ENCODE measurements around the gene FXYD1. TPM values are rescaled to one million over a fixed set of nuclear protein-coding genes. Genes with fewer than 3 reads are reported as not detected.
"Not testable (repeated sequence)": the region's sequence is repeated elsewhere in the genome, so short reads cannot be mapped to it uniquely, and the experiment has no call there.

Gene FXYD1
- total and polyA plus RNA-seq, 2 donors, result 3.2 to 17.1 TPM

DNA sequence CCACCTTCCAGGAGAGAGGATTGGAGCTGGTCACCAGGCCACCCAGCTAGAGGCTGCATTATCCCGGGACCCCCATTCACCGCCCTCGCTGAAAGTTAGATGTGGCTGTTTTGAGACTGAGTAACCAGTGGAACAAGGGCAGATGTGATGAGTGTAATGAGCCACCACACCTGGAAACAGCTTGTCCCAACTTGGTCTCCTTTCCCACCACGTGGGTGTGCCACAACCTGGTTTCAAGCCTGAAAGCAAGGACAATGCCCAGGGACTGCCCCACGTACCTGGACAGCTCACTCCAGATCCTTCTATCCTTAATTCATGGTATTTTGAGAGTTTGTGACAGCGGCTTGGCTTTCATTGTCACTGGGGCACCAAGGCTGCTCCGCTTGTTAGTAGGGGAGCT, 10.8 kb upstream of the FXYD1 start:
- H3K27ac ChIP-seq (ENCODE audit: low read depth in 1 of 2, low read length in 1 of 2), result no peak overlapping the region

DNA sequence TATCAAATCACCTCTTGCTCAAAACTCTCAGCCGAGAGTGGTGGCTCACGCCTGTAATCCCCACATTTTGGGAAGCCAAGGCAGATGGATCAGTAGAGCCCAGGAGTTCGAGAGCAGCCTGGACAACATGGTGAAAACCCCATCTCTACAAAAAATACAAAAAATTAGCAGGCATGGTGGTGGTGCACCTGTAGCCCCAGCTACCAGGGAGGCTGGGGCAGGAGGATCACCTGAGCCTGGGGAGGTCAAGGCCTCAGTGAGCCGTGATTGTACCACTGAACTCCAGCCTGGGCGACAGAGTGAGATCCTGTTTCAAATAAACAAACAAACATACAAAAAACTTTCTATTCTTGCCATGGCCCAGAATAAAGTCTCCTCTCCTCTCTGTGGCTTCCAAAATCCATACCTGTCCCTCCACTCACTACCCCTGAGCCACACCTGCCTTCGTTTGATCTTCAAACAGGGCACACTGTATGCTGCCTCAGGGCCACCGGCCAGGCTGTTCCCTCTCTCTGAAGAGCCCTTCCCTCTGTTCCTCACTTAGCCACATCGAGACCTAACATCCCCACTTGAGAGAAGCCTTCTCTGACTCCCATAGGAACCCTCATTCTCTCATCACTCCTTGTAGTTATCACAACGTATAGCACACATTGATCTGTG, 10.1 kb upstream of the FXYD1 start:
- H3K4me3 ChIP-seq (ENCODE audit: low read length in 2 of 2), result no peak overlapping the region
- H3K9me3 ChIP-seq (ENCODE audit: control insufficient read depth in 2 of 2, insufficient read depth in 1 of 2, low read length in 1 of 2), result peaks cover 0 to 3% of the 10 kb centered on the region in 2 donors
- no peak overlapping the region for H3K27ac ChIP-seq (ENCODE audit: low read depth in 1 of 2, low read length in 1 of 2)
- H3K4me1 ChIP-seq (ENCODE audit: control insufficient read depth in 2 of 2, insufficient read depth in 2 of 2, low read length in 2 of 2), result peaks cover 0 to 10% of the 10 kb centered on the region in 2 donors
- WGBS, result 96% methylated on average over 9 of the region's 9 CpGs
- no peak for DNase-seq (ENCODE audit: low read depth in 6 of 9, low spot score in 9 of 9)
- H3K27me3 ChIP-seq (ENCODE audit: control insufficient read depth in 2 of 2, insufficient read depth in 1 of 2, low read length in 1 of 2), result peaks cover 0 to 2% of the 10 kb centered on the region in 2 donors
- H3K36me3 ChIP-seq (ENCODE audit: control insufficient read depth in 2 of 2, insufficient read depth in 2 of 2, low read length in 1 of 2), result no peaks in the 10 kb centered on the region

More for the DNA sequence above, 10.8 kb upstream of the FXYD1 start:
- 87% methylated on average over 7 of the region's 7 CpGs for whole genome bisulfite sequencing
- Histone ChIP-seq H3K27me3 (ENCODE audit: control insufficient read depth in 2 of 2, insufficient read depth in 1 of 2, low read length in 1 of 2) (peaks cover 0 to 2% of the 10 kb centered on the region in 2 donors), H3K4me1 (ENCODE audit: control insufficient read depth in 2 of 2, insufficient read depth in 2 of 2, low read length in 2 of 2) (peaks cover 0 to 11% of the 10 kb centered on the region in 2 donors), H3K36me3 (ENCODE audit: control insufficient read depth in 2 of 2, insufficient read depth in 2 of 2, low read length in 1 of 2) (no peaks in the 10 kb centered on the region), H3K9me3 (ENCODE audit: control insufficient read depth in 2 of 2, insufficient read depth in 1 of 2, low read length in 1 of 2) (peaks cover 0 to 3% of the 10 kb centered on the region in 2 donors), H3K4me3 (ENCODE audit: low read length in 2 of 2) (no peak overlapping the region)
- DNase-seq (ENCODE audit: low read depth in 6 of 9, low spot score in 9 of 9), result no peak

DNA sequence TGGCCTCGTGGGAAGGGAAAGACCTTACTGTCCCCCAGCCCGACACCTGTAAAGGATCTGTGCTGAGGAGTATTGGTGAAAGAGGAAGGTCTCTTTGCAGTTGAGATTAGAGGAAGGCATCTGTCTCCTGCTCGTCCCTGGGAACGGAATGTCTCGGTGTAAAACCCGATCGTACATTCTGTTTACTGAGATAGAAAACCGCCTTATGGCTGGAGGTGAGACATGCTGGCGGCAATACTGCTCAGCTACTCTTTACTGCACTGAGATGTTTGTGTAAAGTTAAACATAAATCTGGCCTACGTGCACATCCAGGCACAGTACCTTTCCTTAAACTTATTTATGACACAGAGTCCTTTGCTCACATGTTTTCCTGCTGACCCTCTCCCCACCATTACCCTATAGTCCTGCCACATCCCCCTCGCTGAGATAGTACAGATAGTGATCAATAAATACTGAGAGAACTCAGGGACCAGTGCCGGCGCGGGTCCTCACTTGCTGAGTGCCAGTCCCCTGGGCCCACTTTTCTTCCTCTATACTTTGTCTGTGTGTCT, 8.8 kb upstream of the FXYD1 start:
- not testable (repeated sequence) for DNase-seq (ENCODE audit: low read depth in 6 of 9, low spot score in 9 of 9); H3K27ac ChIP-seq (ENCODE audit: low read depth in 1 of 2, low read length in 1 of 2); H3K4me1 ChIP-seq (ENCODE audit: control insufficient read depth in 2 of 2, insufficient read depth in 2 of 2, low read length in 2 of 2); H3K4me3 ChIP-seq (ENCODE audit: low read length in 2 of 2); H3K9me3 ChIP-seq (ENCODE audit: control insufficient read depth in 2 of 2, insufficient read depth in 1 of 2, low read length in 1 of 2); H3K36me3 ChIP-seq (ENCODE audit: control insufficient read depth in 2 of 2, insufficient read depth in 2 of 2, low read length in 1 of 2); H3K27me3 ChIP-seq (ENCODE audit: control insufficient read depth in 2 of 2, insufficient read depth in 1 of 2, low read length in 1 of 2)
- WGBS, result 82% methylated on average over 14 of the region's 14 CpGs

DNA sequence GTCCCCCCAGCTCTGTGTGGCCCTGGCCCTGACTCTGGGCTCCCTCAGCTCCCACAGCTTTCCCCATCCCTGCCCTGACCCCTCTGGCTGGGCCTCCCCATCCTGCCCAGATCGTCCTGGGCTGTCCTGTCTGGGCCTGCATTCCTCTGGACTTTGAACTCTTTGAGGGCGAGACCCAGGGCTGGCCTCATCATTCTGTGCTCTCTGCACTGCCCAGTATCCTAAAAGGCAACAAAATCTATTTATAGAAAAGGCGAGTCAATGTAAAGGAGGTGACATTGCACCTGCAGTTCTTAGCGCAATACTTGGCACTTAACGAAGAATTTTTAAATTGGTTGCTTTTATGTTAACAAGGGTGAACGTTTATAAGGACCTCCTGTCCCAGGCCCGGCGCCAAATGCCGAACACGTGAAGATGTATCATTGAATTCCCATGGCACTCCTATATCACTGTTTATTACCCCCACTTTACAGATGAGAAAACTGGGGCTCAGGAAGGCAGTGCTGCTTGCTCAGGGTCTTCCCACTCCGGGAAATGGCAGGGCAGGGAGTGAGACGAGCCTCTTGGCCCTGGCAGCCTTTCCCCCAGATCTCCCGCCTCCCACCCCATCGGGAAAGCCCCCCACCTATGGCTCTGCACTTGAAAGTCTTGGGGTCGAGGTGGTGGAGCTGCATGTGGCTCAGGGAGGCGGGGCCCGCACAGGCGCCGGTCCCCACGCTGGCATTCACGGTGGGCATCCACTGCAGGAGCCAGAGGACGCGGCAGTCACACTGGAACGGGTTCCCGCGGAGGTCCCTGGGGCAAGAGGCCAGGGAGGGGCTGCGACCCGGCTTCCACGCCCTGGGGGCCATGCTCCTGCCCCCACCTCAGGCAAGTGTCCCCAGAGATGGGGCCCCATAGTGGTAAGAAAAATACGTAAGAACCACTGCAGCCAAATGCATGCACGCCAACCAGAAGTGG, 7.6 kb upstream of the FXYD1 start:
- DNase-seq (ENCODE audit: low read depth in 6 of 9, low spot score in 9 of 9), result no peak
- peaks cover 0 to 3% of the 10 kb centered on the region in 2 donors for H3K4me1 ChIP-seq (ENCODE audit: control insufficient read depth in 2 of 2, insufficient read depth in 2 of 2, low read length in 2 of 2)
- 94% methylated on average over 31 of the region's 31 CpGs for WGBS
- H3K36me3 ChIP-seq (ENCODE audit: control insufficient read depth in 2 of 2, insufficient read depth in 2 of 2, low read length in 1 of 2), result no peaks in the 10 kb centered on the region
- H3K4me3 ChIP-seq (ENCODE audit: low read length in 2 of 2), result no peak overlapping the region
- no peak overlapping the region for H3K27ac ChIP-seq (ENCODE audit: low read depth in 1 of 2, low read length in 1 of 2)
- H3K9me3 ChIP-seq (ENCODE audit: control insufficient read depth in 2 of 2, insufficient read depth in 1 of 2, low read length in 1 of 2), result no peaks in the 10 kb centered on the region
- H3K27me3 ChIP-seq (ENCODE audit: control insufficient read depth in 2 of 2, insufficient read depth in 1 of 2, low read length in 1 of 2), result peaks cover 0 to 3% of the 10 kb centered on the region in 2 donors

DNA sequence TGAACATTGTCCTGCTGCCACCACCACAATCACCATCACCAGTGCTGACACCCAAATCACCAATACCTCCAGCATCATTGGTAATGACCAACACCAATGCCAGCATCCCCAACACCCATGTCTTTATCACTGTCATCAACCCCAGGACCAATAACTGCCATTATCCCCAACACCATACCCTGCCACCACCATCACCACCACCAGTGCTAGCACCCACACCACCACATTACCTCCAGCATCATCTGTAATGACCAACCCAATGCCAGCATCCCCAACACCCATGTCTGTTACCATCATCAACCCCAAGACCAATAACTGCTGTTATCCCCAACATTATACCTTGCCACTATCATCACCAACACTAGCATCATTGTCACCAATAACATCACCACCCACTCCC, 6.4 kb upstream of the FXYD1 start:
- Histone ChIP-seq H3K27me3 (ENCODE audit: control insufficient read depth in 2 of 2, insufficient read depth in 1 of 2, low read length in 1 of 2) (peaks cover 0 to 7% of the 10 kb centered on the region in 2 donors), H3K4me3 (ENCODE audit: low read length in 2 of 2) (no peak overlapping the region), H3K27ac (ENCODE audit: low read depth in 1 of 2, low read length in 1 of 2) (no peak overlapping the region), H3K9me3 (ENCODE audit: control insufficient read depth in 2 of 2, insufficient read depth in 1 of 2, low read length in 1 of 2) (no peaks in the 10 kb centered on the region), H3K36me3 (ENCODE audit: control insufficient read depth in 2 of 2, insufficient read depth in 2 of 2, low read length in 1 of 2) (no peaks in the 10 kb centered on the region), H3K4me1 (ENCODE audit: control insufficient read depth in 2 of 2, insufficient read depth in 2 of 2, low read length in 2 of 2) (peaks cover 0 to 3% of the 10 kb centered on the region in 2 donors)
- no peak for DNase-seq (ENCODE audit: low read depth in 6 of 9, low spot score in 9 of 9)

DNA sequence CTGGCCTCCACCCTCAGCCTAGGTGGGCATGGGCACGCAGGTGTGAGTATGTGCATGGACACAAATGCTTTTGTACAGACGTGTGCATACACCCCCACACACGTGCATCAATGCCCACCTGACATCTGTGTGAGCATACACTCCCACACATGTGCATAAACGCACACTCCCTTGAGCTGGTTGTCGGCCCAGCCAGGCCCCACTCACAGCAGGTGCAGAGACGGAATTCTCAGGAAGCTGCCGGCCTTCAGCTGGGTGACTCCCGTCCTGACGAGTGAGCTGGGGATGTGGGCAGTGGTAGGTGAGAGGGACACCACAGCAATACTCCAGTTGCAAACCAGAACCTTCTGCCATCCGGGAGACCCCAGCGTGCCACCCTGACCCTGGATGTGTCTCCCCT, 4.8 kb upstream of the FXYD1 start:
- DNase-seq (ENCODE audit: low read depth in 6 of 9, low spot score in 9 of 9), result no peak
- H3K4me3 ChIP-seq (ENCODE audit: low read length in 2 of 2), result no peak overlapping the region

DNA sequence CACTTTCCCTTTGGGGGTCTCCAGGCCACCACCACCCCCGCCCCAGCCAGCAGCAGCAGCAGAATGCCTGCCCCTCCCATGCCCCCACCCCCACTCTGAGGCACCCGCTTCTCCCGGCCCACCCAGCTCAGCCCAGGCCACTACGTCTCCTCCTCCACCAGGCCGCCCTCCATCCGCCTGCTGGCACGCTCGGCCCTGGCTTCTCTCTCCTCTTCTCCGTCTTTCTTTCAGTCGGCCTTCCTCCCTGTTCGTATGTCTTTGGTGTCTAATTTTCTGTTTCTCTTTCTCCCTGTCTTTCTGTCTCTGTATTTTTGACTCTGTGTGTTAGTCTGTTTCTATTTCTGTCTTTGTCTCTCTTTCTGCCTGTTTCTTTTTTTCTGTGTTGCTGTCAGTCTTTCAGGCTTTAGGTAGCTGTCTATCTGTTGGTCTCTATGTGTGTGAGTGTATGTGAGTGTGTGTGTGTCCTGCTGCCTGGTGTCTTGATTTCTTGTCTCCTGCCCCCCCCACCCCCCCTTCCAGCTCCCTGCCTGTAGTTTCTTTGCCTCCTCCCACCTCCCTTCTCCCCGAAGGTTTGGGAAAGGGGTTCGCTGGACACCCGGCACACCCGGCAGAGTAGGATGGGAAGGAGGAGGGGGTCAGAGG, 3.9 kb upstream of the FXYD1 start, which contains the start of gene LGI4:
LGI4 (minus strand) TSS at position 459 of the 642 bp plus-strand sequence; CDS start at position 80, 379 bp downstream.
- peaks cover 0 to 7% of the 10 kb centered on the region in 2 donors for H3K27me3 ChIP-seq (ENCODE audit: control insufficient read depth in 2 of 2, insufficient read depth in 1 of 2, low read length in 1 of 2)
- H3K9me3 ChIP-seq (ENCODE audit: control insufficient read depth in 2 of 2, insufficient read depth in 1 of 2, low read length in 1 of 2), result no peaks in the 10 kb centered on the region
- no peaks in the 10 kb centered on the region for H3K36me3 ChIP-seq (ENCODE audit: control insufficient read depth in 2 of 2, insufficient read depth in 2 of 2, low read length in 1 of 2)
- WGBS, result 93% methylated on average over 15 of the region's 15 CpGs
- H3K4me1 ChIP-seq (ENCODE audit: control insufficient read depth in 2 of 2, insufficient read depth in 2 of 2, low read length in 2 of 2), result peaks cover 0 to 5% of the 10 kb centered on the region in 2 donors
- no peak within 1 kb of the TSS for H3K4me3 ChIP-seq (ENCODE audit: low read length in 2 of 2)
- H3K27ac ChIP-seq (ENCODE audit: low read depth in 1 of 2, low read length in 1 of 2), result no peak within 1 kb of the TSS
- DNase-seq (ENCODE audit: low read depth in 6 of 9, low spot score in 9 of 9), result no peak

More for the DNA sequence above, 4.8 kb upstream of the FXYD1 start:
- Histone ChIP-seq H3K27ac (ENCODE audit: low read depth in 1 of 2, low read length in 1 of 2) (no peak overlapping the region), H3K9me3 (ENCODE audit: control insufficient read depth in 2 of 2, insufficient read depth in 1 of 2, low read length in 1 of 2) (no peaks in the 10 kb centered on the region), H3K27me3 (ENCODE audit: control insufficient read depth in 2 of 2, insufficient read depth in 1 of 2, low read length in 1 of 2) (peaks cover 0 to 7% of the 10 kb centered on the region in 2 donors), H3K4me1 (ENCODE audit: control insufficient read depth in 2 of 2, insufficient read depth in 2 of 2, low read length in 2 of 2) (peaks cover 0 to 3% of the 10 kb centered on the region in 2 donors), H3K36me3 (ENCODE audit: control insufficient read depth in 2 of 2, insufficient read depth in 2 of 2, low read length in 1 of 2) (no peaks in the 10 kb centered on the region)
- 91% methylated on average over 11 of the region's 11 CpGs for WGBS

DNA sequence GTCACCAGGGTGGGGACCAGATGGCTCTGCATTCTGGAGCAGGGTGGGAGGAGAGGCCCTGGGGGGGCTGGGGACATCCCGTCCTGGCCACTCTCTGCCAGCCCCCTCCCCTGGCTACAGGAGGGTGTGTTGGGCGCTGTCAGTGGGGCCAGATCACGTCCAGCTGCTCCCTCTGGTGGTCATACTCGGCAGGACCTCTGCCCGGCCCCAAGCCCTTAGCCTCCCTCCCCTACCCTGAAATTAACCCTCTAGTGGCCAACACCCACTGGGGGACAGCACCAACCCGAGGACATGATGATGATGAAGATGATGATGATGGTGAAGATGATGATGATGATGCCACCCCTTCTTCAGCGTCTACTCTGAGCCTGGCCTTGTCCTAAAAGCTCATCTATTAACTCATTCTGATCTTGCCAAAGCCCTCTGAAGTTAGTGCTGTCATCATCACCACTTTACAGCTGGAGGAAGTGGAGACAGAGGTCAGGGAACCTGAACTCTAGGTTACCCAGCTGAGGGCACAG, 3.2 kb upstream of the FXYD1 start:
- DNase-seq (ENCODE audit: low read depth in 6 of 9, low spot score in 9 of 9), result peak in 3 of 9 donors; percentile 56 to 66 (median 62)
- Histone ChIP-seq H3K4me3 (ENCODE audit: low read length in 2 of 2) (no peak overlapping the region), H3K27me3 (ENCODE audit: control insufficient read depth in 2 of 2, insufficient read depth in 1 of 2, low read length in 1 of 2) (peaks cover 0 to 13% of the 10 kb centered on the region in 2 donors), H3K27ac (ENCODE audit: low read depth in 1 of 2, low read length in 1 of 2) (no peak overlapping the region), H3K4me1 (ENCODE audit: control insufficient read depth in 2 of 2, insufficient read depth in 2 of 2, low read length in 2 of 2) (peaks cover 0 to 5% of the 10 kb centered on the region in 2 donors), H3K9me3 (ENCODE audit: control insufficient read depth in 2 of 2, insufficient read depth in 1 of 2, low read length in 1 of 2) (no peaks in the 10 kb centered on the region), H3K36me3 (ENCODE audit: control insufficient read depth in 2 of 2, insufficient read depth in 2 of 2, low read length in 1 of 2) (no peaks in the 10 kb centered on the region)
- 2% methylated on average over 7 of the region's 7 CpGs for WGBS
